Jurkat, Clone E6-1 (cell line): Measurements from ENCODE around the gene WDPCP.
"Not testable (repeated sequence)": the region's sequence is repeated elsewhere in the genome, so short reads cannot be mapped to it uniquely, and the experiment has no call there.

Source experiments
- DNase-seq: peaks from one replicate; pipeline ENCODE4 v3.0.0-alpha.2; 2011; ENCODE audit warnings: low read depth, low spot score
- H3K4me3 ChIP-seq: 2 replicates; pipeline ENCODE4 v1.5.1; 2011; ENCODE audit warnings: mild to moderate bottlenecking, low read length, control low read depth, moderate library complexity

WDPCP gene

DNA sequence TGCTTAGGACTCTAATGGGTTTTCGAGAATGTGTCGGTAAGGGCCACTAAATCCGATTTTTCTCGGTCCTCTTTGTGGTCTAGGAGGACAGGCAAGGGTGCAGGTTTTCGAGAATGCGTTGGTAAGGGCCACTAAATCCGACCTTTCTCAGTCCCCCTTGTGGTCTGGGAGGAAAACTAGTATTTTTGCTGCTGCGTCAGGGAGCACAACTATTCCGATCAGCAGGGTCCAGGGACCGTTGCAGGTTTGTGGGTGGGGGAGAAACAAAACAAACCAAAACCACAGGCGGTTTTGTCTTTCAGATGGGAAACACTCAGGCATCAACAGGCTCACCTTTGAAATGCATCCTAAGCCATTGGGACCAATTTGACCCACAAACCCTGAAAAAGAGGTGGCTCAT lies 264.6 kb downstream of the WDPCP start:
- not testable (repeated sequence) for H3K4me3 ChIP-seq, DNase-seq

- not testable (repeated sequence) for H3K4me3 ChIP-seq, DNase-seq
These were observed 266.3 kb downstream of the WDPCP start for GRCh38 chr2:63321973-63322372.

DNA sequence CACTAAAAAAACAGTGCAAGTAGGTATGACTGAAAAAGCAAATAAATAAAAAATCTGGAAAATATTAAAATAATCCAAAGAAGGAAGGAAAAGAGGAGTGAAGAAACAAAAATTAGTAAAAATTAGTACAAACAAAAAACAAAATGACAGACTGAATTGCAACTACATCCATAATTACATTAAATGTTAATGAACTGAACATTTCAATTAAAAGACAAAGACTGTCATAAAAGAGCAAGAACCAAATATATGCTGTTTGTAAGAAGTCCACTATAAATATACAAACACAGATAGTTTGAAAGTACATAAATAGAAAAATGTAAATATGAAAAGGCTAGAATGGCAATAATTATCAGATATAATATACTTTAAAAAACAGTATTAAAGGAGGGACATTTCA lies 267.6 kb downstream of the WDPCP start:
- DNase-seq = no peak
- H3K4me3 ChIP-seq = no peak overlapping the region

- no peak overlapping the region for H3K4me3 ChIP-seq
These were observed 277.7 kb downstream of the WDPCP start for GRCh38 chr2:63310614-63311013.

GRCh38 chr2:63301481-63301880 lies 286.8 kb downstream of the WDPCP start:
- H3K4me3 ChIP-seq = no peak overlapping the region
- no peak for DNase-seq

More at GRCh38 chr2:63310614-63311013, 277.7 kb downstream of the WDPCP start:
- DNase-seq = no peak

DNA sequence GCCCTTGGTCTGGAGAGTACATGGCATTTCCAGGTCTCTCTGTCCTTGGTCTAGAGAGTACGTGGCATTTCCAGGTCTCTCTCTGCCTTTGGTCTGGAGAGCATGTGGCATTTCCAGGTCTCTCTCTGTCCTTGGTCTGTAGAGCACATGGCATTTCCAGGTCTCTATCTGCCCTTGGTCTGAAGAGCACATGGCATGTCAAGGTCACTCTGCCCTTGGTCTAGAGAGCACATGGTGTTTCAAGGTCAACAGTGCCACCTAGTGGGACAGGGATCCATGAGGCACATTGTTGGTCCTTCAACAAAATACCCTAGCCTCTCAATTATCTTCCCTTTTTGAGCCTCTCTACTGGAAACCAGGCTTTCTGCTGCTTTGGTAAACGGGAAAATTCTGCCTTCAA lies 287.4 kb downstream of the WDPCP start:
- DNase-seq = peak; percentile 18
- no peak overlapping the region for H3K4me3 ChIP-seq

DNA sequence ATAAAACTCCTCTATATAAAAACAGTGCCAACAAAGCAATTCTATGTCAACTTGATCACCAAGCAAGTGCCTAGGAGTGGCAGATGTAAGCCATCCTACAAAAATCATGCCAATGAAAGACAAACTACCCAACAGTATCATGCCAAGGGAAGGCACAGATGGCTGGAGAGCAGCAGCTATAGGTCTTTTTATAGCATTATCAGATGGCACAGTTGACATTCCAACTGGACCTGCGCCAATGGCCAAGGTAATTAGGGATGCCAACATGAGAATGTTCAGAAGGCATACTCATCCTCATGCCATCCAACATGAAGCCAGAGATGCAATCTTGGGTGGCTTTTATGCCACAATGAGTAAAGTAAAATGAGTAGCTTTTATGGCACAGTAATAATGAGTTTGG lies 300.3 kb downstream of the WDPCP start:
- DNase-seq = no peak
- no peak overlapping the region for H3K4me3 ChIP-seq

- not testable (repeated sequence) for H3K4me3 ChIP-seq, DNase-seq
These were observed 301.8 kb downstream of the WDPCP start for GRCh38 chr2:63286520-63286919.

DNA sequence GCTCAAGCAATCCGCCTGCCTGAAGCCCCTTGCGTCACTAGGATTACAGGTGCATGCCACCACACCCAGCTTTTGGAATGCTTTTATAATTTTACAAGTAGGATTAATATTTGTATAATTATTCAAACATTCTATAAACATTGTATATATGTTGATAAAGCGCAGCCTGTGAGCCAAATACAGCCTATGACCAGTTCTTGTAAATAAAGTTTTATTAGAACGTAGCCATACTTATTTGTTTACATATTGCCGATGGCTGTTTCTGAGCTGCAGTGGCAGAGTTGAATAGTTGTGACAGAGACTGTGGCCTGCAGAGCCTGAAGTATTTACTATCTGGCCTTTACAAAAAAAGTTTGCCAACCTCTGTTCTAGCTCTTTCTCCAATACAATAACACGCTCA lies 305.0 kb downstream of the WDPCP start:
- H3K4me3 ChIP-seq = no peak overlapping the region

GRCh38 chr2:63272560-63272959 lies 315.7 kb downstream of the WDPCP start:
- no peak overlapping the region for H3K4me3 ChIP-seq
- DNase-seq = no peak

More for the DNA sequence above, 305.0 kb downstream of the WDPCP start:
- no peak for DNase-seq

DNA sequence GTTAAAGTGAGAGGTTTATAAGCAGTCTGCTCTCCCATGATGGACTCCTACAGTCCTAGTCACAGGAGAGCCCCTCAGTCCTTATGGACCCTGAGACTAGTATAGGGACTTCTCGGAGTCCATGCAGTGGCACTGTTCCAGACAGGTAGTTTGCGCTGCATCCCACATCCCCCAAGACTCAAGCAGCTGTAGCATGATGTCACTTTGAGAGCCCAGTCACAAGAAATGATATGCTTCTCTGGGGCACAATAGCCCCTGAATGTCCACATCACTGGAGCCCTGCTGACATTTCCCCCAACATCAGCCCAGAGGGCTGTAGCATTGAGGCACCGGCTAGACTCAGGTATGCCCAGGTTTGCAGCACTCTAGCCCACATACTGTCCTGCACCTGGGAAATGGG lies 317.6 kb downstream of the WDPCP start:
- H3K4me3 ChIP-seq = no peak overlapping the region
- DNase-seq = no peak

DNA sequence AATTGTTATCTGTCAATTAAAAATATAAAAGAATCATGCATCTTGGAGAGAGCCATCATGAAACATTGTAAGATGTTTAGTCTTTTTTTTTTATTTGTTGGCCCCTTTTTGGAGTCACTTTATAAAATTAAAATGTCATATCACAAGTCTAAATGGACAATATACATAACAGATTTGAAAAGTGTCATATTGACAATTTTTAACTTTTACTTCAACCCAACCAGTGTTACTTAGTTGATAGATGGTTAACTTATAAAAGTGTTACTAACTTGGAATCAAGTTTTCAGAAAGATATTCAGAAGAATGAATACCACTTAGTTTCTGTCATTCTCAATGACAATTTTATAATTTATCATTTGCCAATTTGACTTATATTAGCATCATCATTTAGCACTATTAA lies 319.3 kb downstream of the WDPCP start:
- no peak overlapping the region for H3K4me3 ChIP-seq
- no peak for DNase-seq

DNA sequence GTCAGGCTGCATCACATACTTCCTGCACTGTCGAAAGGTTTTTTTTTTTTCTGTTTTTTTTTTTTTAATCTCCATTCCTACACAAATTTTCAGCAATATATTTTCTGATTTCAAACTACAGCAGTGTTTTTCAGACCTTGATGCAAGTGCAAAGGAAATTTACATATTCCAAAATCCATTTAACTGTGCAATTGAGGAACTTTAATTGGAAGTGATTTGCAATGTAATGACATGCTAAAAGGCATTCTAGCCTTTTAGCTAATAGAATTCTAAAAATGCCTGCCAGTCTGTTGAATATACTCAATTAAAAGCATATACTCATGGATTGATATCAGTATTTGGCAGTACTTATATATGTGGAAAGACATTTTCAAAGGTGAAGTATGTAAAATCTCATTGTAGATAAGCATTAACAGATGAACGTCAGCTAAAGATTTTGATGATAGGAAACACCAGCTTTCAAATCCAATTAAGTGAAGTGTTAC lies 327.1 kb downstream of the WDPCP start:
- no peak for DNase-seq
- no peak overlapping the region for H3K4me3 ChIP-seq

- peak; percentile 20 for DNase-seq
- H3K4me3 ChIP-seq = no peak overlapping the region
These were observed 330.8 kb downstream of the WDPCP start for GRCh38 chr2:63257473-63257872.

DNA sequence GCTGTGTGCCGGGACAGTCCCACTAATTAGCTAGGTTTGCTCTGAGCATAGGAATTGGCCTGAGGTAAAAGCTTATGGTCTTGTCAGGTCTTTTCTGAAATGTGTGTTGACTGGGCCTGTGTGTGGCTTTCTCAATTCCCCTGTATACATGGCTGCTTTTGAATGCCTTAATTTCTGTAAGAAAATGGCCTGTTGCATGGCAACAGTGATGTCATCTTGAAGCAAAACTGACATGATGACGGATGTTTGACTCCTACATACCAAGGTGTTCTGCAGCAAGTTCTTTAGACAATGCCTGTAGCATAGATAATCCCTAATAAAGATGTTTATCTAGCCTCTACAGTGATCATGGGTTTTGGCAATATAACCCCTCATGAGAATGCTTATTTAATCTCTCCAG lies 339.1 kb downstream of the WDPCP start:
- no peak for DNase-seq
- H3K4me3 ChIP-seq = no peak overlapping the region

GRCh38 chr2:63242747-63243146 lies 345.5 kb downstream of the WDPCP start:
- H3K4me3 ChIP-seq = no peak overlapping the region
- no peak for DNase-seq

- H3K4me3 ChIP-seq = no peak overlapping the region
- no peak for DNase-seq
These were observed 362.2 kb downstream of the WDPCP start for GRCh38 chr2:63225964-63226686.

- DNase-seq = peak; percentile 37
- no peak overlapping the region for H3K4me3 ChIP-seq
These were observed 369.3 kb downstream of the WDPCP start for GRCh38 chr2:63218800-63219526.

DNA sequence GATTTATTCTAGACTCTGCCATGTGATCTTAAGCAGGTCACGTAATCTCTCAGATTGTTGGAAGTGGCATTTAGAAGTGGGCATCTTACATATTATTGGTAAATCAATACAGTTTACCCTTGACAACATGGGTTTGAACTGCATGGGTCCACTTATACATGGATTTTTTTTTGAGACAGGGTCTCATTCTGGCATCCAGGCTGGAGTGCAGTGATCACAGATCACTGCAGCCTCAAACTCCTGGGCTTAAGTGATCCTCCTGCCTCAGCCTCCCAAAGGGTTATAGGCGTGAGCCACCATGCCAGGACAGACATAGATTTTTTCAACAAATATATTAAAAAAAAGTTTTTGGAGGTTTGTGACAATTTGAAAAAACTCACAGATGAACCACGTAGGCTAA lies 393.0 kb downstream of the WDPCP start:
- no peak for DNase-seq

GRCh38 chr2:63194175-63194574 lies 394.1 kb downstream of the WDPCP start:
- H3K4me3 ChIP-seq = no peak overlapping the region
- no peak for DNase-seq

More for the DNA sequence above, 393.0 kb downstream of the WDPCP start:
- no peak overlapping the region for H3K4me3 ChIP-seq
